HG03066 (cell line): ENCODE measurements around the gene DNAL4.
"Not testable (repeated sequence)": the region's sequence is repeated elsewhere in the genome, so short reads cannot be mapped to it uniquely, and the experiment has no call there.

Experiments used
- ATAC-seq: cut with Tn5 transposase; IDR thresholded peaks from one replicate; pipeline ENCODE4 v1.9.1; 2021; ENCODE audit warnings: low read depth; ENCODE audit not compliant: unreplicated experiment

The DNAL4 gene

DNA sequence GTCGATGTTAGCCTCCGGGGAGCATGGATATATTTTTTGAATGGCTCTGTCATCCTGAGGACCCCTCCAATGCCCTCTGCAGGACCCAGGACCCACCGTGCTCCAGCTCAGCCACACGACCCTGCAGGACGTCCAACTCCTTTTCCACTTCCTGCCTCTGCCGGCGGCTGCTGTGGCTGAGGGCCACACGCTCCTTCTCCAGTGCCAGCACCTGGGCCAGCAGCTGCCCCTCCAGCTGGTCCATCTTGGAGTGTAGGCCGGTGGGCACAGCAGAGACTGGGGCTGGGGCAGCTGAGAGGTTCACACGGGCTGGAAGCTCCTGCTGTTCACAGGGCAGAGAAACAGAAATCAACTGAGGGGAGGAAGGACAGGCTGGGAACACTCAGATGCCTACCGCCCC lies 34.2 kb upstream of the DNAL4 start:
- ATAC-seq: no peak

DNA sequence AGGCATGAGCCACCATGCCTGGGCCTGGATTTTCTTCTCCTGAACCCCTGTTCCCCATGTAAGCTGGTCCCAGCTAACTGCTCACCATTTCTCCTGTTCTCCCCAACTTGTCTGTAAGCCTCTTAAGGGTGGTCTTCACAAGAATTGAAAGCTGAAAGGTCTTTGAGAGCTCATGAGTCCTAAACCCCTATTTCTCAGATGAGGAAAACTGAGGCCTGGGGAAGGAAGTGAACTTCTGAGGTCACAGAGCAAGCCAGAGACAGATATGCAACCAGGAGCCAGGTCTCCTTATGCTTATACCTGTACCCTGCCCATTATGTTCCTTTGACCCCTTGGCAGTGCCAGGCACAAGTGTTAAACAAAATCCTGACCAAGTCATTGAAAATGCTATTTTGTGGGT lies 33.6 kb upstream of the DNAL4 start:
- no peak for ATAC-seq

DNA sequence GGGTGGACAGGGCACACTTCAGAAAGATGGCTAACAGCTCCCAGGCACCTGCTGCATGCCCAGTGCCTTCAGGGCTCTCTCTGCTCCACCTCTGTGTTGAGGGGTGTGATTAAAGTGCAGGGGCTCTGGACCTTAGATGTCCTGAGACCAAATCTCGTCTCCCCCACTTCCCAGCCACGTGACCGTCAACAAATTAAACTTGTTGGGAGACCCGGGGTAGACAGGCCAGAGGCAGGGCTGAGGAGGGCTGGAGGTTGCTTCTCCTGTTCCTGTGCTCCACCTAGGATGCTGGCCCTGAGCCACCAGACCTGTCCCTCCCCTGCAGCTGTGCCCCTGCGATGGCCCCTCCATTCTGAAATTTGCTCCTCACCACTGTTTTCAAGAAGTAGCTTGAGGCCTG lies 32.9 kb upstream of the DNAL4 start:
- ATAC-seq: no peak

DNA sequence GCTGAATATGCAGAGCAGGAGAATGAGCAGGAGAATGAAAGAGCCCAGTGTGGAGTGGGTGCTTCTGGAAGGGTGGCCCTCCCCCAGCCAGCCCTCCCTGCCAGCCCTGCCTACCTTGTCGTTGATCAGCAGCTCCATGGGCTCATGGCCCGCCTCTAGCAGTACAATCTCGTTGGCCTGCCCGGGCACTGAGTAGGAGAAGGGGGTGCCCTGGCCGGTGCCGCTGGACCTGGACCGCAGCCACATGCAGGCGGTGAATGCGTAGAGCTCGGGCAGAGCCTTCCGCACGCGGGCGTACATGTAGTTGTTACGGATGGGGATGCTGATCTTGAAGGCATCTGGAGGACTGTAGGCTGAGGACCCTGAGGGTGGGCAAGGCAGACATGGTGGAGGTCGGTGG lies 32.4 kb upstream of the DNAL4 start:
- no peak for ATAC-seq

DNA sequence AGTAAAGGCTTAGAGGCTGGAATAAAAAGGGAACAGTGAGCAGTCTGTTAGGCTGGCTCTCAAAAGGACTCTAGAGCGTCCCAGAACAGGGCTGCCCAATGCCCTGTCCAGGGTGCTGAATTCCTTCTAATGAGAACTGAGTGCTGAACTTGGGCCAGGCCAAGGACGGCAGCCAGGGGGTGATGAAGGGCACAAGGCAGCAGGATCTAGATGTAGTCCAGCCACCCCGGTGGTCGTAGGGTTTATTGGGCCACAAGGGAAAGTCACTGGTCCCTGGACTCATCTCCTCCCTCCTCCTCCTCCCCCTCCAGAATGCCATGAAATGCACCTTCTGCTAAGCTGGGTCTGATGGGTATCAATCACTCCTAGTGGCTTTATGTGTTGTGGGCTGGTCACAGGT lies 30.6 kb upstream of the DNAL4 start:
- ATAC-seq: no peak

DNA sequence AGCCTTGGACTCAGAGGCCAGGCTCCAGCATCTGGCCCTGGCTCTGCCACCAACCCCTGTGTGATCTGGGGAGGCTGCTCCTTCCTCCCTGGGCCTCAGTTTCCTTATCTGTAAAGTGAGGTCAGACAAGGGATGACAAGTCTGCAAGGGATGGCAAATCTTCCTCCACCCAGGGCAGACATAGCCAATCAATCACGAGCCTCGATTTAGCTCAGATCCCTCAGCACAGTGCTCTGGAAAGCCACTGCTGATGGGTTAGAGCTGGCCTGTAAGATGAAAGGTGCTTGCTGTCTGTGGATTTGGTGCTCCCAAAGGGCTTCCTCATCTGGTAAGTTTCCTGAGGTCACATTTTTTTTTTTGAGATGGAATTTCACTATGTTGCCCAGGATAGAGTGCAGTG lies 29.7 kb upstream of the DNAL4 start:
- ATAC-seq: no peak

DNA sequence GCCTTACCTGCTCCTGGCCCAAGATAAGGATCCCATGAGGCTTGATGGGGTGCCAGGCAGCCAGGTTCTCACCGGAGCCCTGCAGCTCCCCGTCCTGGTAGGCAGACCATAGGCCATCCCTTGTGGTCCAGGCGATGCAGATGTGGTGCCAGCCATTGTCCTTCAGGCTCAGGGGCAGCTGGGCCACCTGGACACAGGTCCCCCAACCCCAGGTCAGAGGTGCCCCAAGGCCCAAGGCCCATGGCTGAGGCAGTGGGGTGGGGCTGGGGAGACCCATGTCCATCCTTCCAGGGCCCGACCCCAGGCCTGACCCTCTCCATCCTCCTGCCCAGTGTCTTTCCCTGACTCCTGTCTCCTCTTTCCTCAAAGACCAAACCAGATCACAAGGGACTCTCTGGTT lies 29.1 kb upstream of the DNAL4 start:
- no peak for ATAC-seq

DNA sequence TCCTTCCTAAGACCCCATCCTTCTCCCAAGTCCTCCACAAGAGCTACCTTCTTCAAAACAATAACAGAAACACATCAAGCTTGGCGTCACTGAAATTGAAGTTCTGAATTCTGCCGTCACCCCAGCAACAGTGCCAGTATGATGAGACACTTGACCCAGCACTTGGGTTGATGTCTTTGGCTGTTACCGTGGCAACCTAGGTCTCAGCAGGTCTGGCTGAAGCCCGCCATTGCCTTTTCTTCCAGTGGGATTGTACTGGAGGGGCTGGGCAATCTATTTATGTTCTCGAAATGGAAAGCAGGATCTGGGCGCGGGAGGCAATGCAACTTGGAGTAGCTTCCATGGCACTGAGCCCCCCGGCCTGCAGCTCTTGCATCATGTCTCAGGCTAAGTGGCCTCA lies 26.1 kb upstream of the DNAL4 start:
- ATAC-seq: no peak

DNA sequence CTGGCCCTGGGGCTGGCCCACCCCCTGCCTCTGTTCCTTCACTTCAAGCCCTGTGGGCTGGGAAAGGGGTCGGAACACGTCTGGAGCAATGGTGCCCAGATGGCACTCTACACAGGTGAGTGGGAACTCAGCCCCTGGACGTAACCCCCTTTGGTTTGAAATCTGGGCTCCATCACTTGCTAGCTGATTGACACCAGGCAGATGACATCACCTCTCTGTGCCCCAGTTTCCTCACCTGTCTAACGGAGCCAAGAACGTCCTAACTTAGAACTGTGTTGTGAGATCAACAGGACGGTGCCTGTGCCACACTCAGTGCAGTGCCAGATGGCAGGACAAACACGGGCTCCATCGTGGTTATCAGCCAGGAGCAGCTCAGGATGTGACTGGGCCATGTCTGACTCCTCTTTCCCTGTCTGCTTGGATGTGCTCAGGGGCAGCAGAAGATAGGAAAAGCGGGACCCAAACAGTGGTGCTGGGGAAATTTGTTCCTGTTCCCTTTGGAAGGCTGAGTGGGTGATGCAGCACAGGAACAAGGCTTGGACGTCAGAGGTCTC lies 25.5 kb upstream of the DNAL4 start:
- ATAC-seq: no peak

DNA sequence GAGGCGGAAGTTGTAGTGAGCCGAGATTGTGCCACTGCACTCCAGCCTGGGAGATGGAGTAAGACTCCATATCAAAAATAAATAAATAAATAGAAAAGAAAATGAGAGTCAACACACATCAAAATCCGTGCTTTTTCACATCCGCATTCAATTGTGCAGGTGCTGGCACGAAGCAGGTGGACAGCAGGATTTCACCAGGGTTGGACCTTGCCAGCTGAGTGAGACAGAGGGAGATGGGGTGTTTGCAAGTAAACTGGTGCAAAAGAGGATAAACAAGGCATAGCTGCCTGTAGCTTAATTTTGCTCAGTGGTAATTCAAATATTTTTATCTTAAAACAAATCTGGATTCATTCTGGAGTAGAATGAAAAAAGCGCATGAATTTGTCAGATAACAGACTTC lies 23.3 kb upstream of the DNAL4 start:
- no peak for ATAC-seq

DNA sequence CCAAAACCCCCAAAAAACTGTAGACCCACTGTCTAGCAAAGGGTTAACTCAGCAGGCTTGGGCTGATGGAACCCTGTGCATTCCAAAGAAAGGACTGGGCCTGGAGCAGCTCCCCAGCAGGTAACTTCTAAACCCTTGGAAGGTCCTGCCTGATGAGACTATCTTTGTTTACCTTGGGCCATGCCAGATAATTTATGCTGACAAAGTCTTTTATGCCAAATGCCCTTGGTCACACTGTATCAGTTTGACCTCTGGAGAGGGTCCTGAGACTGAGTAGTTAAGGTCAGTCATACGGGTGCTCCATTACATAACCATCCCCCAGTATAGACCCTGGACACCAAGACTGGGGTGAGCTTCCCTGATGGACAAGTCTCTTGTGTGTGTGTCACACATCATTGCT lies 21.9 kb upstream of the DNAL4 start:
- no peak for ATAC-seq

DNA sequence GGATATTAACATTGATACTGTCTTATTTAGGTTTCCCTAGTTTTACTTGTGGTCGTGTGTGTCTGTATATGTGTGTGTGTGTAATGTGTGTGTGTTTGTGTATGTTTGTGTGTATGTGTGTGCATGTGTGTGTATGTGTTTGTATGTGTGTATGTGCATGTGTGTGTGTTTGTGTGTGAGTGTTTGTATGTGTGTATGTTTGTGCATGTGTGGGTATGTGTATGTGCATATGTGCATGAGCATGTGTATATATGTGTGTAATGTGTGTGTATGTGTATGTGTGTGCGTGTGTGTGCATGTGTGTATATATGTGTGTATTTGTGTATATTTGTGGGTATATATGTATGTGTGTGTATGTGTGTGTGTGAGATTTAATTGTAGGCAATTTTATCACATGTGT lies 17.3 kb upstream of the DNAL4 start:
- ATAC-seq: no peak

DNA sequence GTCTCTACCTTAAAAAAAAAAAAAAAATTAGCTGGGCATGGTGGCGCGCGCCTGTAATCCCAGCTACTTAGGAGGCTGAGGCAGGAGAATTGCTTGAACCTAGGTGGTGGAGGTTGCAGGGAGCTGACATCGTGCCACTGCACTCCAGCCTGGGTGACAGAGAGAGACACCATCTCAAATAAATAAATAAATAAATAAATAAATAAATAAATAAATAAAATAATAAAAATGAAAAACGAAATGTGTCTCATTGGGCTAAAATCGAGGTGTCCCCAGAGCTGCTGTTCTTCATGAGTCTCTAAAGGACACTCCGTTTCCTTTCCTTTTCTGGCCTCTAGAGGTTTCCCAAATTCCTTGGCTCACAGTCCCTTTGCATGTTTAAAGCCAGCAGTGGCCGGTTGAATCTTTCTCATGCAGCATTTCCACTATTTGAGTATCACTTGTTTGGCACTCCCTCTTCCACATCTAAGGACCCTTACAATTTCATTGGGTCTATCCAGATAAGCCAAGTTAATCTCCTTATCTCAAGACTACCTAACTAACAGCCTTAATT lies 11.2 kb upstream of the DNAL4 start:
- not testable (repeated sequence) for ATAC-seq

DNA sequence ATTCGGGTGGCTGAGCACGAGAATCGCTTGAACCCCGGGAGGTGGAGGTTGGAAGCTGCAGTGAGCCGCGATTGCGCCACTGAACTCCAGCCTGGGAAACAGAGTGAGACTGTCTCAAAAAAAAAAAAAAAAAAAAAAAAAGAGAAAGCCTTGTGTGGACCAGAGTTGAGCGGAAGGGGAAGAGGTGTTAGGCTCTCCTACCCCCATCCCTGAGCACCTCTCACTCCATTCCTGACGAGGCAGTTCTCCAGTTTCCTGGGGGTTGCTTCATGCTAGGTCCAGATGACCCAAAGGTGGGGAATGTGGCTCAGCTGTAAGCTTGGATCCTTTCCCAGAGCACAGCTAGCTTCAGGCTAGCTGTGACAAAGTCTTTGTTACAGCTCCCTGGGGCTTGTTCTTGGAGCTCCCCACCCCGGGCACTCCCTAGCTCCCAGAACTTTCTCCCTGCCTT lies 8.8 kb upstream of the DNAL4 start:
- ATAC-seq: no peak

DNA sequence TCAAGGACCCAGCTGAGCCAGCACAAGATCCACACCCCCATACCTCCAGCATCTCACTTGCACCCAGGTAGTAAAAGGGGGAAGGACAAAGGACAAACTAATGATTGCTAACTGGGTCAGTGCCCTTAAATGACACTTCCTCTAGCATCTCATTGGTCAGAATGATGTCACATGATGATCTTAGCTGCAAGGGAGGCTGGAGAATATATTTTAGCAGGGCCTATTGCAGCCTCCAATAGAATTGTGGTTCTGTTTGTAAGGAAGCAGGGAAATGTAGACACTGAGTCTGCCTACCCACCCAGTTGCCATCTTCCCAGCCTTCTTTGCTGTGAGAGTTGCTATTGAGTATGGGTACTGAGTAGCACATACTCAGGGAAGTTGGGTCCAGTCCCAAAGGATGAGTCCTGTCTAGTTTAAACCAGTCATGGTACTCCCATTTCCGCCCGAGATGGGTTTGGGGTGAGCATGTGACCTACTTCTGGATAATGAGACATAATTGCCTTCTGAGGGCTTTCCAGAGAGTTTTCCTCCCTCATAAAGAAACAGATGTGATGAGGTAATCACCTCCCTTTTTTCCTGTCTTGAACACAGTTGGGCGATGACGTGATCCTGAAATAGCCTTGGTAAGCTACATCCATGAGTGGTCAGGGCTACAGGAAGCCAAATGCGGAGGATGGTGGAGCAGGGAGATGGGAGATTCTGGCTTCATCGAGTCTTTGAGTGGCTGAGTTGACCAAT lies 5.5 kb upstream of the DNAL4 start:
- ATAC-seq: no peak

DNA sequence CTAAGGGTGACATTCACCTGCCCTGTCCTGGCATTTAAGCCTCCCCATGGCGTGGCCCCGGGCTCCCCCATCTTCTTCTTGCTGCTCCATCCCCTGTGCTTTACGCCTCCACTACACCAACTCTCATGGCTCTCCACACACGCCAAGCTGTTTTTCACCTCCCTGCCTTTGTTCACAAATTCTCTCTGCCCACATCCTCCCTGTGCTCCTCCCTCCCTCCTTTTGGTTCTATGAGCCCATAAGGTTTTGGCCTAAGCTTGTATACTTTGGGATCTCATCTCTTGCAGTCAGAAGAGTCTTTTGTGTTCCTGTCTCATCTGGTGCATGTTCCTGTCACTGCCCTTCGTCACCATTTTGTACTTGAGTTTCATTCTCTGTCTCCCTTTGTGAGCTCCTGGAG lies 4.6 kb upstream of the DNAL4 start:
- no peak for ATAC-seq

DNA sequence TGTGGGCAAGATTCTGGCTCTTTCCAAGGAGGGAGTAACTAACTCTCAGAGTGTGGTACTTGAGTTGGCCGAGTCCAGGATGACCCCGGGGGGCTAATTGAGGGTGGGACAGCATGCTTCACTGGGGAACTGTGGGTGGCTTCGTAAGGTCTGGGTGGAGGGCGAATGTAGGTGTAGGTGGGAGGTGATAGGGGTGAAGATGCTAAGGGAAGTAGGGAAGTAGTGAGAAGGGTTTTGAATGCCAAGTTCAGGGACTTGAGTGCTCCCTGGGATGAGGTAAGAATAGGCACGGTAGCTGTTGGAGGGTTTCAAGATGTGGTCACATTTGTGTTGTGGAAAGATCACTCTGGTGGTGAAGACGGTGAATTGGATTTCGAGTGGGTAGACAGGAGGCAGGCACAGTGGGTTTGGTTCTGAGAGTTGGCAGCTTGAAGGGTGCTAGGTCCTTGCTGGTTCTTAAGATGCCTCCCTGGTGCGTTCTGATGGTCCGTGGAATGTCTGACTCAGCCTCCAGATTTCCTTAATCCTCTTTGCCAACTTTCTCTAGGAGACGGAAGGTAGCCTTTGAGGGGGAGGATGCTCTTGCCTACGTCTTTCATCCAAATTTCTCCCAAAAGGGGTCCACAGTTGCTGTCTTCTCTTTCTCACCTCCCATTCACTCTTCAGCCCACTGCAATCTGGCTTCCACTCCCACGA lies 2.5 kb upstream of the DNAL4 start:
- ATAC-seq: no peak

DNA sequence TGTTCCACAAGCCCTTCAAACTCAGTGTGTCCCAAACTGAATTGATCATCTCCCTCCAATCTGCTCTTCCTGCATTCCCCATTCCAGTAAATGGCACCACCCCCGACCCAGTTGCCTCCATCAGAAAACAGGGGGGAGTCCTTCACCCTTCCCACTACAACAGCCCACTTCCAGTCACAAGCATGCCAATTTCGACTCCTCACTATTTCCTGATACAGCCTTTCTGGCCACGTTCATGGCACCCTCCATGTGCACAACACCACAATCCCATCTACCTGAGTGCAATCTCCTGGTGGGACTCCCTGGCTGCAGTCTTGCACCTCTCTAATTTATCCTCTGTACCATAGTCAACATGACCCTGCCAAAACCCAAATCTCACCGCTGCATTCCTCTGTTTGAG lies 1.6 kb upstream of the DNAL4 start:
- no peak for ATAC-seq

DNA sequence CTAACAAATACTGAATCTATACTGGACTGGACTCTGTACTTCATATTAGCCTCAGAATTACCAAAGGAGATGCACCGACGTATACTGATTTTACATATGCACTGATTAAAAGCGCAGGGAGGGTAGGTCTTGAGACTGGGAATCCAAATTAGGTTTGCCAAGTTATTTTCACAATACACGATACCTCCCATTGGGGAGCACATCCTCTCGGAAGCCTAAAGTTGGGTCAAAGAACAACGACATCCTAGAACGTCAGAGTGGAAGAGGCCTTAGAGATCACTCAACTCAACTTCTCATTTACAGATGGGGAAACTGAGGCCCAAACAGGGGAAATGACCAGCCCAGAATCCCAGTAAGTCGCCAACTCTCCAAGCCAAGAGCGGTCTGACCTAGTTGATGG lies 626 bp downstream of the DNAL4 start:
- ATAC-seq: no peak

DNA sequence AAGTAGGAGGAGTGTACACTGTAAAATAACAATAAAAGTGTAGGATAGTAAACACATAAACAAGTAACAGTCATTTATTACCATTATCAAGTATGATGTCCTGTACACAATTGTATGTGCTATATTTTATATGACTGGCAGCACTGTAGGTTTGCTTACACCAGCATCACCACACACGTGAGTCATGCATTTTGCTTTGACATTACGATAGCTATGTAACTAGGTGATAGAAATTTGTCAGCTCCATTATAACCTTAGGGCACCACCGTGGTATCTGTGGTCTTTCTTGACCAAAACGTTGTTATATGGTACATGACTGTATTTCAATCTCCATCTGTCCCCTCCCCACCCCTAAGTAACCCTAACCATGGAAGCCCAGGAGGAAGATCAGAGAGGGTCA lies 1.1 kb downstream of the DNAL4 start:
- ATAC-seq: no peak

DNA sequence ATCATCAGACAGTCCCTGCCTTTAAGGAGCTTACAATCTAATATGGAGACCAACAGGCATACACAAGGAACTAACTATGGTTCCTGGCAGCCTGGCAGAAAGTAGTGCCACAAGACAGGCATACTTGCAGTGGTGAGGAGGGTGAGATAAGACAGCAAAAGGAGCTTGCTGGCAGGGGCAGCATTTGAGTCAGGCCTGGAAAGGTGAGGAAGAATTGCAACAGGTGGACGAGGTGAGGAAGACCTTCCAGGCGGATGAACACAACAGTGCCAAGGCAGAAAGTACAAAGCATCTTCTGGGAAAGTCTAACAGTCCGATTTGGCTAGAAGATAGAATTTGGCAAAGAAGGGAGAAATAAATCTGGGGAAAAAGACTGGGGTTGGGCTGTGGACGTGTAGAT lies 4.3 kb downstream of the DNAL4 start:
- ATAC-seq: no peak

DNA sequence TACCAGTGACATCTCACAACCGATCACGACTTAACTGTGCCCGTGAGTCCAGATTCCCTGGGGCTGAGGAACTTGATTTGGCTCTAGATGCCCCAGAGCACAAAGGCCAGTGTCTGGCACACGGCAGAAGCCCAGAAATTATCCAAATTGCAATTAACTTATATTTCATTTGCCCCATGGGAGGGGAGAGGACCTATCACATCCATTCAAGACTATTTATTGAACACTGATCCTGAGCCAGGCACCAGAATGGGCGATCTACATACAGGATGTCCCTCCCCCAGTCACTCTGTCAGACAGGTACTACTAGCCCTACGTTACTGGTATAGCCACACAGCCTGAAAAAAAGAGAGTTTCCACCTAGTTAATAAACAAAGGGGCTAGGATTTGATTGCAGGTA lies 5.1 kb downstream of the DNAL4 start:
- ATAC-seq: no peak
